B cell (primary cell): Measurements from ENCODE around the gene DROSHA. TPM values are rescaled to one million over a fixed set of nuclear protein-coding genes. Genes with fewer than 3 reads are reported as not detected.

ENCODE experiments used
- ATAC-seq: fragments of 200-7000 bp; cut with Tn5 transposase; one replicate; pipeline ENCODE4 v1.10.0; 2021; ENCODE audit warnings: low read depth, mild to moderate bottlenecking, moderate number of reproducible peaks, moderate library complexity
- CTCF ChIA-PET: fragments of 350-600 bp; sonication (Branson Sonifier 250); formaldehyde crosslinking; loops from one replicate; lab custom pipeline; 2021; ENCODE audit warnings: antibody characterized with exemption, inconsistent platforms; lab: Charles Lee
- POLR2A ChIA-PET: fragments of 350-600 bp; sonication (Branson Sonifier 250); formaldehyde crosslinking; loops from one replicate; lab custom pipeline; 2021; ENCODE audit warnings: antibody characterized with exemption; lab: Charles Lee
- DNase-seq: peaks from one replicate; pipeline ENCODE4 v3.0.0; 2013
- H2AFZ ChIP-seq: 2 replicates; pipeline ENCODE4 v1.6.1; 2012; ENCODE audit warnings: mild to moderate bottlenecking, low read depth, low read length; ENCODE audit not compliant: insufficient read depth, poor library complexity, severe bottlenecking
- H3K27ac ChIP-seq, 2 donors: 1 replicate in 1 of 2; 2 replicates in 1 of 2; pipeline ENCODE4 v1.5.1; 2012 to 2013; ENCODE audit warnings: low read length in 2 of 2, mild to moderate bottlenecking in 2 of 2, moderate library complexity in 1 of 2
- H3K27me3 ChIP-seq, 4 experiments: fragments of 200-600 bp in 1 of 4; sonication (generic) in 1 of 4; replicated peaks in 1 of 4; 1 replicate in 2 of 4; 2 replicates in 2 of 4; pipeline versions ENCODE4 v1.6.1 to v1.7.0; 2013 to 2016; ENCODE audit warnings: low read length in 3 of 4, mild to moderate bottlenecking in 2 of 4, mixed read lengths in 1 of 4, moderate library complexity in 1 of 4; ENCODE audit not compliant: insufficient read depth in 4 of 4, control insufficient read depth in 3 of 4; ENCODE audit errors: control extremely low read depth in 1 of 4
- H3K36me3 ChIP-seq, 2 experiments: replicated peaks in 1 of 2; 1 replicate in 1 of 2; 2 replicates in 1 of 2; pipeline versions ENCODE4 v1.6.1 to v1.7.1; 2013; ENCODE audit warnings: low read length in 1 of 2; ENCODE audit not compliant: insufficient read depth in 2 of 2, control insufficient read depth in 1 of 2; ENCODE audit errors: control extremely low read depth in 1 of 2, extremely low read depth in 1 of 2
- H3K4me1 ChIP-seq, 2 donors: fragments of 200-600 bp in 1 of 2; sonication (generic) in 1 of 2; 1 replicate in 1 of 2; 2 replicates in 1 of 2; pipeline versions ENCODE4 v1.5.1 to v1.6.1; 2013 to 2017; ENCODE audit warnings: low read length in 2 of 2; ENCODE audit not compliant: control insufficient read depth in 2 of 2, insufficient read depth in 2 of 2
- H3K4me2 ChIP-seq: replicated peaks from 2 replicates; pipeline ENCODE3; 2012; ENCODE audit warnings: mild to moderate bottlenecking, low read depth, low read length; ENCODE audit not compliant: poor library complexity, severe bottlenecking
- H3K4me3 ChIP-seq, 5 experiments: fragments of 200-600 bp in 1 of 5; sonication (generic) in 1 of 5; 1 replicate in 3 of 5; 2 replicates in 2 of 5; pipeline versions ENCODE4 v1.5.1 to v1.7.0; 2011 to 2016; ENCODE audit warnings: low read length in 4 of 5, mild to moderate bottlenecking in 4 of 5, low read depth in 2 of 5, control low read depth in 1 of 5, moderate library complexity in 1 of 5; ENCODE audit not compliant: insufficient read depth in 1 of 5; ENCODE audit errors: control extremely low read depth in 1 of 5, extremely low read depth in 1 of 5
- H3K79me2 ChIP-seq: fragments of 200-600 bp; sonication (generic); one replicate; pipeline ENCODE4 v1.6.0; 2016; ENCODE audit warnings: low read length; ENCODE audit not compliant: control insufficient read depth, insufficient read depth
- H3K9ac ChIP-seq: fragments of 200-600 bp; sonication (generic); 2 replicates; pipeline ENCODE4 v1.6.1; 2017; ENCODE audit warnings: mild to moderate bottlenecking, low read length, moderate library complexity
- H3K9me3 ChIP-seq, 3 donors: one replicate each; pipeline versions ENCODE4 v1.6.1 to v1.7.1; 2013; ENCODE audit warnings: low read length in 2 of 3; ENCODE audit not compliant: control insufficient read depth in 2 of 3, insufficient read depth in 1 of 3; ENCODE audit errors: control extremely low read depth in 1 of 3
- H4K20me1 ChIP-seq: 2 replicates; pipeline ENCODE4 v1.6.0; 2012; ENCODE audit warnings: mild to moderate bottlenecking, low read length; ENCODE audit not compliant: insufficient read depth, control insufficient read depth, poor library complexity, severe bottlenecking
- H3K27ac Mint-ChIP-seq: one replicate; pipeline ENCODE4 v1.8.0; 2021; ENCODE audit warnings: mixed read lengths
- H3K27me3 Mint-ChIP-seq: one replicate; pipeline ENCODE4 v1.8.0; 2021; ENCODE audit warnings: mixed read lengths
- H3K4me1 Mint-ChIP-seq: one replicate; pipeline ENCODE4 v1.8.0; 2021; ENCODE audit warnings: mixed read lengths
- H3K4me3 Mint-ChIP-seq: one replicate; pipeline ENCODE4 v1.8.0; 2021; ENCODE audit warnings: mixed read lengths
- H3K9me3 Mint-ChIP-seq: one replicate; pipeline ENCODE4 v1.8.0; 2022; ENCODE audit warnings: mixed read lengths; ENCODE audit not compliant: insufficient read depth
- CTCF ChIP-seq: fragments of 200-600 bp; IDR thresholded peaks from one replicate; pipeline ENCODE4 v1.8.0; 2022; ENCODE audit warnings: antibody characterized with exemption, mild to moderate bottlenecking
- EZH2 ChIP-seq: IDR thresholded peaks from 2 replicates; pipeline ENCODE4 v1.6.1; 2012; ENCODE audit warnings: borderline replicate concordance, low read depth, mild to moderate bottlenecking, moderate library complexity, low read length; ENCODE audit not compliant: insufficient read depth, poor library complexity, severe bottlenecking
- WGBS: methylation state at CpG from one replicate; pipeline ENCODE4 v1.1.5; 2013; ENCODE audit warnings: missing lambda C conversion rate; ENCODE audit not compliant: insufficient coverage; 5-methylcytosine and 5-hydroxymethylcytosine counted together
- intact Hi-C: fragments of 100-400 bp; cut with micrococcal nuclease; formaldehyde crosslinking; loops from one replicate; pipeline ENCODE4 v1.10.0; 2022
- polyA plus RNA-seq: library from polyadenylated mRNA; depleted of rRNA; stranded (reverse); fragments of >200 nt; gene quantifications from 2 replicates; pipeline ENCODE4 v1.2.3, GENCODE V29; 2012
- total RNA-seq, 2 donors: library from RNA; stranded (reverse); fragments of 120-200 nt in 1 of 2; gene quantifications; 1 replicate in 1 of 2; 2 replicates in 1 of 2; pipeline versions ENCODE4 v1.2.3 to v1.2.4, GENCODE V29; 2013 to 2022

DROSHA gene
- total and polyA plus RNA-seq, 2 donors (not counting 1 experiment from before 2014, with no cell fraction given), result 31.2 to 62.4 TPM

GRCh38 chr5:31378838-31379237, 153.1 kb downstream of the DROSHA start:
- H3K27me3 ChIP-seq, result peaks cover 0 to 3% (median 1%) of the 10 kb centered on the region in 4 experiments
- H3K9ac ChIP-seq, result no peak overlapping the region
- H3K4me1 Mint-ChIP-seq, result no peaks in the 10 kb centered on the region
- CTCF ChIA-PET, result no interaction called here
- POLR2A ChIA-PET, result no interaction called here
- H3K4me2 ChIP-seq, result no peak overlapping the region
- no peaks in the 10 kb centered on the region for H4K20me1 ChIP-seq
- no peaks in the 10 kb centered on the region for H3K4me1 ChIP-seq
- no peak overlapping the region for H3K4me3 Mint-ChIP-seq
- intact Hi-C loops, result no loop called here
- H3K9me3 Mint-ChIP-seq, result no peaks in the 10 kb centered on the region
- no peak overlapping the region for H3K4me3 ChIP-seq
- H3K27ac ChIP-seq, result no peak overlapping the region
- no peak overlapping the region for H3K27ac Mint-ChIP-seq
- WGBS, result 87% methylated on average over 5 of the region's 7 CpGs
- TF ChIP-seq CTCF (no peak), EZH2 (no peak)
- no peaks in the 10 kb centered on the region for H3K9me3 ChIP-seq
- no peaks in the 10 kb centered on the region for H3K36me3 ChIP-seq
- ATAC-seq (no peak), DNase-seq (no peak)
- no peak overlapping the region for H2AFZ ChIP-seq
- no peaks in the 10 kb centered on the region for H3K79me2 ChIP-seq
- H3K27me3 Mint-ChIP-seq, result peaks cover 7% of the 10 kb centered on the region

DNA sequence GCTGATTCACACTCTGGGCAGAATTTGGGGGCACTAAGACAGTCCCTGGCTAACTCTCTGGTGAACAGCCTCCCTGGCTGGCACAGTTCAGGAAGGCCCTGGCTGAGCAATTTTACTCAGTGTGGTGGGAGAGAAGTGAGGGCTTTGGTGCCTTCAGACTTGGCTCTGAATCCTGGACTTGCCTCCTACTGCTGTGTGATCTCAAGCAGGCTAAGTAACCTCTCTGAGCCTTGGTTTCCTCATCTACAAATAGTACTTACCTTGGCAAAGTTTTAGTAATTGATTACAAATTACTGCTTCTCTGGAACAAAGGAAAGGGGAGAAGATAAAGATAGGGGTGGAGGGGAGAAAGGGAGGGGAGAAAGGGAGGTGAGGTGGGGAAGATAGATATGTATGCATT, 153.8 kb downstream of the DROSHA start:
- Mint-ChIP-seq H3K4me1 (no peaks in the 10 kb centered on the region), H3K27me3 (peaks cover 7% of the 10 kb centered on the region), H3K27ac (no peak overlapping the region), H3K4me3 (no peak overlapping the region), H3K9me3 (no peaks in the 10 kb centered on the region)
- ChIA-PET CTCF (no interaction called here), POLR2A (no interaction called here)
- ATAC-seq (no peak), DNase-seq (no peak)
- Histone ChIP-seq H3K79me2 (no peaks in the 10 kb centered on the region), H3K27me3 (peaks cover 0 to 2% (median 0%) of the 10 kb centered on the region in 4 experiments), H2AFZ (no peak overlapping the region), H3K9ac (no peak overlapping the region), H3K36me3 (no peaks in the 10 kb centered on the region), H3K4me3 (no peak overlapping the region), H4K20me1 (no peaks in the 10 kb centered on the region), H3K27ac (no peak overlapping the region), H3K4me1 (no peaks in the 10 kb centered on the region), H3K4me2 (no peak overlapping the region), H3K9me3 (no peaks in the 10 kb centered on the region)
- TF ChIP-seq CTCF (no peak), EZH2 (no peak)
- intact Hi-C loops, result no loop called here
